Osteoblast (primary cell): ENCODE results near the gene TNIK. TPM values are rescaled to one million over a fixed set of nuclear protein-coding genes. Genes with fewer than 3 reads are reported as not detected.

Experiments used
- DNase-seq: peaks from one replicate; pipeline ENCODE4 v3.0.0; 2011; ENCODE audit warnings: low spot score, mixed read lengths; ENCODE audit not compliant: insufficient read length; ENCODE audit errors: missing footprints
- H2AFZ ChIP-seq: 2 replicates; pipeline ENCODE4 v1.6.0; 2011; ENCODE audit warnings: mild to moderate bottlenecking, low read length
- H3K27ac ChIP-seq: 2 replicates; pipeline ENCODE4 v1.5.1; 2011; ENCODE audit warnings: mild to moderate bottlenecking, low read depth, low read length, moderate library complexity
- H3K27me3 ChIP-seq: 2 replicates; pipeline ENCODE4 v1.6.0; 2012; ENCODE audit warnings: mild to moderate bottlenecking, control low read depth, inconsistent platforms, low read length, moderate library complexity; ENCODE audit not compliant: insufficient read depth
- H3K36me3 ChIP-seq: 2 replicates; pipeline ENCODE4 v1.5.1; 2011; ENCODE audit warnings: mild to moderate bottlenecking, low read length, control low read depth, moderate library complexity; ENCODE audit not compliant: insufficient read depth
- H3K4me1 ChIP-seq: 2 replicates; pipeline ENCODE4 v1.5.1; 2011; ENCODE audit warnings: mild to moderate bottlenecking, low read length, control low read depth, moderate library complexity; ENCODE audit not compliant: insufficient read depth
- H3K4me2 ChIP-seq: 2 replicates; pipeline ENCODE4 v1.6.0; 2011; ENCODE audit warnings: mild to moderate bottlenecking, low read length; ENCODE audit not compliant: insufficient read depth
- H3K4me3 ChIP-seq: fragments of 200-600 bp; sonication (generic); 3 replicates; pipeline ENCODE4 v1.5.1; 2012; ENCODE audit warnings: mild to moderate bottlenecking, low read length, inconsistent platforms; ENCODE audit not compliant: insufficient read depth
- H3K79me2 ChIP-seq: 2 replicates; pipeline ENCODE4 v1.6.0; 2012; ENCODE audit warnings: mild to moderate bottlenecking, low read length, control low read depth, inconsistent platforms; ENCODE audit not compliant: insufficient read depth
- H3K9me3 ChIP-seq: 2 replicates; pipeline ENCODE4 v1.5.1; 2011; ENCODE audit warnings: low read depth, low read length, control low read depth
- H4K20me1 ChIP-seq: 2 replicates; pipeline ENCODE4 v1.6.0; 2012; ENCODE audit warnings: mild to moderate bottlenecking, low read length, control low read depth; ENCODE audit not compliant: insufficient read depth
- total RNA-seq: library from RNA; depleted of rRNA; stranded (reverse); fragments of >200 nt; gene quantifications from 2 replicates; pipeline ENCODE4 v1.2.3, GENCODE V29; 2012
- TF ChIP-seq, protein P1 (sequence below): IDR thresholded peaks from 2 replicates; pipeline ENCODE4 v1.5.1; 2011; ENCODE audit warnings: mild to moderate bottlenecking, low read depth, low read length, moderate library complexity; ENCODE audit errors: extremely low read depth

The TNIK gene
- total RNA-seq, 1 donor, result 7.6 TPM

DNA sequence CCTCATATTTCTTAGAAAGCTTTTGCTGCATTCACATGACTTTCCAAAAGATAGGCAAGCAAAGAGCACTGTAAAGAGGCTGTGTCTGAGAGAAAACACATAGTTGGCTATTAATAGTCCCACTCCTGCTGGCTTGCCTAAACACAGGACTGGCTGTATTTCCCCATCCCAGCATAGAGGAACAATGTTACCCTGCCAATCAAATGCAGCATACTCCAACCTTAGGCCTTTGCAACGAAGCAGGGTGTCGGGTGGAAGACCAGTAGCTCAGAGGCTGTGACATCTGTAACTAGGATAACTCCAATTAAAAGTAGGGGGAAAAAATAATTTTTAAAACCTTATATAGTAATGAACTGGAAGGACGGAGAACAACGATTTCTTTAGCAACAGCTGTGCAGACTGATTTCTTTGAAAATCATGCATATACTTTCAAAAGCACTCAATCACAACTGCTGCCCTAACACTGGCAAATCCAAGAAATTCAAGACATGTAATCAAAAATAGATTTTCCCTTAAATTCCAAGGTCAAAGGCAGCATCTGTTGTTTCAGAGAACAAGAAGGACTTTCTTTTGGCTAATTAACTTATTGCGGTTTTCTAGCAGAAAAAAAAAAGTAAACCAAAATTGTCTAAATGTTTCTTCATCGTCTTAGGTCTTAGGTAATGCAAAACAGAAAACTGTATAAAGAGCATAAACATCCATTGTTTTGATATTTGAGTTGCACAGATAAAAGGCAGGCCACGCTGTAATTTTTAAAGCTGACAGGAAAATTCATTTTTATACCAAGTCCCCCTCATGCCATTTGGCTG is 139.3 kb downstream of the TNIK start:
- peaks cover 25% of the 10 kb centered on the region for H3K27me3 ChIP-seq
- no peak for DNase-seq
- H4K20me1 ChIP-seq, result no peaks in the 10 kb centered on the region
- no peak overlapping the region for H3K4me2 ChIP-seq
- H3K4me3 ChIP-seq, result no peak overlapping the region
- H3K79me2 ChIP-seq, result no peaks in the 10 kb centered on the region
- H3K9me3 ChIP-seq, result no peaks in the 10 kb centered on the region
- no peak overlapping the region for H3K27ac ChIP-seq
- no peaks in the 10 kb centered on the region for H3K36me3 ChIP-seq
- H3K4me1 ChIP-seq, result no peaks in the 10 kb centered on the region
- TF ChIP-seq, protein P1, sequence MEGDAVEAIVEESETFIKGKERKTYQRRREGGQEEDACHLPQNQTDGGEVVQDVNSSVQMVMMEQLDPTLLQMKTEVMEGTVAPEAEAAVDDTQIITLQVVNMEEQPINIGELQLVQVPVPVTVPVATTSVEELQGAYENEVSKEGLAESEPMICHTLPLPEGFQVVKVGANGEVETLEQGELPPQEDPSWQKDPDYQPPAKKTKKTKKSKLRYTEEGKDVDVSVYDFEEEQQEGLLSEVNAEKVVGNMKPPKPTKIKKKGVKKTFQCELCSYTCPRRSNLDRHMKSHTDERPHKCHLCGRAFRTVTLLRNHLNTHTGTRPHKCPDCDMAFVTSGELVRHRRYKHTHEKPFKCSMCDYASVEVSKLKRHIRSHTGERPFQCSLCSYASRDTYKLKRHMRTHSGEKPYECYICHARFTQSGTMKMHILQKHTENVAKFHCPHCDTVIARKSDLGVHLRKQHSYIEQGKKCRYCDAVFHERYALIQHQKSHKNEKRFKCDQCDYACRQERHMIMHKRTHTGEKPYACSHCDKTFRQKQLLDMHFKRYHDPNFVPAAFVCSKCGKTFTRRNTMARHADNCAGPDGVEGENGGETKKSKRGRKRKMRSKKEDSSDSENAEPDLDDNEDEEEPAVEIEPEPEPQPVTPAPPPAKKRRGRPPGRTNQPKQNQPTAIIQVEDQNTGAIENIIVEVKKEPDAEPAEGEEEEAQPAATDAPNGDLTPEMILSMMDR, result no peak
- no peak overlapping the region for H2AFZ ChIP-seq

DNA sequence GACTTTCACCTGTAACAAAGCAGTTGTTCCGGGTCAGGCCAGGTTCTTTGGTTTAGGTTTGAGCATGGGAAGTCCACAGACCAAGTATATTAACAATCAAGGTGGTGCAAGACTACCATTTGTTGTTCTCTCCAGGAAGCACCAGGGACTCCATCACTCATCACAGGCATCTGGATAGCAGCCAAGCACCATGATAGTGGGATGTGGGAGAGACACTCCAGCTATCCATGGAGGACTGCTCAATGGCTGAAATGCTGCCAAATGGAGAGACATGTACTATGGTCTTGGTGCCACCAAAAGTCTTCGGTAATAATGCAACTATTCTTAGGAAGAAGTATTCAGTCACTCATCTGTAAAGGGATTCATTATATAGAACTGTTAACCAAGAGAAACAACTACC is 143.0 kb downstream of the TNIK start:
- H3K9me3 ChIP-seq, result no peaks in the 10 kb centered on the region
- TF ChIP-seq, protein P1, result no peak
- H4K20me1 ChIP-seq, result no peaks in the 10 kb centered on the region
- no peak for DNase-seq
- H3K27ac ChIP-seq, result no peak overlapping the region
- H3K27me3 ChIP-seq, result peaks cover 26% of the 10 kb centered on the region
- H3K36me3 ChIP-seq, result no peaks in the 10 kb centered on the region
- H3K4me2 ChIP-seq, result no peak overlapping the region
- H3K4me1 ChIP-seq, result no peaks in the 10 kb centered on the region
- no peak overlapping the region for H2AFZ ChIP-seq
- no peak overlapping the region for H3K4me3 ChIP-seq
- no peaks in the 10 kb centered on the region for H3K79me2 ChIP-seq

DNA sequence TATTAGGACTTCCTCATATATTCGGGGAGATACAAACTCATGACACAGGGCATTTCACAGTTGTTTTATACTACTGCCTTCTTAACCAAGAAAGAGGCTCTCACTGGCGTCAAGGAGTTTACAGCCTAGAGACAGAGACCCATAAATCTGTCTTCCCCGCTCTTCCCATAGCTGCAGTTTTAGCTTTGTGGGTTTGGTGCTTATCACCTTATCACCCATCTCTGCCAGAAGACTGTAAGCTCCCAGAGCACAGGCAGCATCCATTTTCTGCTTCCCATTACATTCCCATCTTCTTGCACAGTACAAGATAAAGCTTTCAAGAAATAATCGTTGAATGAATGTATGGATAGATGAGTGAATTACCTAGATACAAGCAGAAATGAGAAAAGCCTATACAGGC is 144.3 kb downstream of the TNIK start:
- Histone ChIP-seq H3K4me3 (no peak overlapping the region), H2AFZ (no peak overlapping the region), H4K20me1 (no peaks in the 10 kb centered on the region), H3K4me1 (no peaks in the 10 kb centered on the region), H3K9me3 (no peaks in the 10 kb centered on the region), H3K36me3 (no peaks in the 10 kb centered on the region), H3K27ac (no peak overlapping the region), H3K79me2 (no peaks in the 10 kb centered on the region), H3K27me3 (peaks cover 21% of the 10 kb centered on the region), H3K4me2 (no peak overlapping the region)
- TF ChIP-seq, protein P1, result no peak
- DNase-seq, result no peak

DNA sequence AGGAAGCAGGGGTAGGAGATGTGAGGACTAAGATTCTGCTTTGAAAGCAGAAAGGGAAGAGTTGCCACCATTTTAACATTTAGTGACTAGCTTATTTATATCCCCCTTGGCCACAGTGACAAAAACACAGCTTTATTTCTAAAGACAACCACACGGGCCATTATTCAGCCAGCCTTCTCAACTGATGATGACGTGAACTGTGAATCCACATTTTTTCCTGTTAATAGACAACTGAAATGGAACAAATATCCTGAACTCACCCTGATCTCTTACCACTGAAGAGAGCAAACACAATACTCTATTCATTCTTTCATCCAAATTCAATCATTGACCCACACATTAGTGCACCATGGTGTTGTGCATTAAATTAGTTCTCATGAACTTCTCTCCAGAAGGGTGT is 145.1 kb downstream of the TNIK start:
- Histone ChIP-seq H3K36me3 (no peaks in the 10 kb centered on the region), H3K27me3 (peaks cover 17% of the 10 kb centered on the region), H3K79me2 (no peaks in the 10 kb centered on the region), H3K9me3 (no peaks in the 10 kb centered on the region), H2AFZ (no peak overlapping the region), H3K4me3 (no peak overlapping the region), H3K4me1 (no peaks in the 10 kb centered on the region), H3K27ac (no peak overlapping the region), H4K20me1 (no peaks in the 10 kb centered on the region), H3K4me2 (no peak overlapping the region)
- TF ChIP-seq, protein P1, result no peak
- DNase-seq, result no peak
